ENCODE results near the gene TBC1D14. TPM values are rescaled to one million over a fixed set of nuclear protein-coding genes. Genes with fewer than 3 reads are reported as not detected.

TBC1D14 gene
- total and polyA plus RNA-seq, 9 of the 15 experiments (the other 6 are each of a cell fraction or from before 2014, with no cell fraction given), result 2.1 to 59.6 (median 44.8) TPM

DNA sequence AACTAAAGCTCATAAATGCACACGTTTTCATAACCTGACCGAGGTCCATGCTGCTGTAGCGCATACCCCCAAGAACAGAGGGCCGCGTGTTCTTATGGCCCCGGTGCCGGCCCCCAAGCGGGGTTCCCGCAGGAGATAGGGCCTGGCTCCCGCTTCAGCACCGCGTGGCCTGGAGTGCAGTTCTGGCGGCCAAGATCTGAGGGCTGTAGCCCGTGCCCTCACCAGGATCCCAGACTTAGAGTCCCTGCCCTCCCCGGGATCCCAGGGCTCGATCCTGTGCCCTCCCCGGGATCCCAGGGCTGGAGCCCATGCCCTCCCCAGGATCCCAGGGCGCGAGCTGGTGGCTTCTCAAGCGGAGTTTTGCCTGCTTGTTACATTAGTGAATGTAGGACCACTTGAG, 159.3 kb downstream of the TBC1D14 start (continued):
- no peak for TF ChIP-seq KLF10 (CRISPR knock-in tag; IDR thresholded peaks at IDR 0.05)
- TF ChIP-seq KAT8 (IDR thresholded peaks at IDR 0.05; ENCODE audit: low read depth), result no peak
- no peak for TF ChIP-seq GATAD2B (IDR thresholded peaks at IDR 0.05; ENCODE audit: borderline replicate concordance)
- TF ChIP-seq, protein P1, sequence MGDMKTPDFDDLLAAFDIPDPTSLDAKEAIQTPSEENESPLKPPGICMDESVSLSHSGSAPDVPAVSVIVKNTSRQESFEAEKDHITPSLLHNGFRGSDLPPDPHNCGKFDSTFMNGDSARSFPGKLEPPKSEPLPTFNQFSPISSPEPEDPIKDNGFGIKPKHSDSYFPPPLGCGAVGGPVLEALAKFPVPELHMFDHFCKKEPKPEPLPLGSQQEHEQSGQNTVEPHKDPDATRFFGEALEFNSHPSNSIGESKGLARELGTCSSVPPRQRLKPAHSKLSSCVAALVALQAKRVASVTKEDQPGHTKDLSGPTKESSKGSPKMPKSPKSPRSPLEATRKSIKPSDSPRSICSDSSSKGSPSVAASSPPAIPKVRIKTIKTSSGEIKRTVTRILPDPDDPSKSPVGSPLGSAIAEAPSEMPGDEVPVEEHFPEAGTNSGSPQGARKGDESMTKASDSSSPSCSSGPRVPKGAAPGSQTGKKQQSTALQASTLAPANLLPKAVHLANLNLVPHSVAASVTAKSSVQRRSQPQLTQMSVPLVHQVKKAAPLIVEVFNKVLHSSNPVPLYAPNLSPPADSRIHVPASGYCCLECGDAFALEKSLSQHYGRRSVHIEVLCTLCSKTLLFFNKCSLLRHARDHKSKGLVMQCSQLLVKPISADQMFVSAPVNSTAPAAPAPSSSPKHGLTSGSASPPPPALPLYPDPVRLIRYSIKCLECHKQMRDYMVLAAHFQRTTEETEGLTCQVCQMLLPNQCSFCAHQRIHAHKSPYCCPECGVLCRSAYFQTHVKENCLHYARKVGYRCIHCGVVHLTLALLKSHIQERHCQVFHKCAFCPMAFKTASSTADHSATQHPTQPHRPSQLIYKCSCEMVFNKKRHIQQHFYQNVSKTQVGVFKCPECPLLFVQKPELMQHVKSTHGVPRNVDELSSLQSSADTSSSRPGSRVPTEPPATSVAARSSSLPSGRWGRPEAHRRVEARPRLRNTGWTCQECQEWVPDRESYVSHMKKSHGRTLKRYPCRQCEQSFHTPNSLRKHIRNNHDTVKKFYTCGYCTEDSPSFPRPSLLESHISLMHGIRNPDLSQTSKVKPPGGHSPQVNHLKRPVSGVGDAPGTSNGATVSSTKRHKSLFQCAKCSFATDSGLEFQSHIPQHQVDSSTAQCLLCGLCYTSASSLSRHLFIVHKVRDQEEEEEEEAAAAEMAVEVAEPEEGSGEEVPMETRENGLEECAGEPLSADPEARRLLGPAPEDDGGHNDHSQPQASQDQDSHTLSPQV (IDR thresholded peaks at IDR 0.05), result peak; percentile 48; the same call in 1 of the 2 replicates
- TF ChIP-seq, protein P2, sequence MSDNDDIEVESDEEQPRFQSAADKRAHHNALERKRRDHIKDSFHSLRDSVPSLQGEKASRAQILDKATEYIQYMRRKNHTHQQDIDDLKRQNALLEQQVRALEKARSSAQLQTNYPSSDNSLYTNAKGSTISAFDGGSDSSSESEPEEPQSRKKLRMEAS (CRISPR knock-in tag; IDR thresholded peaks at IDR 0.05), result peak; percentile 78
- TF ChIP-seq ARID1B (IDR thresholded peaks at IDR 0.05), result no peak

Measured in K562 (cell line).